ENCODE results near the gene PCYOX1L.

PCYOX1L gene, protein sequence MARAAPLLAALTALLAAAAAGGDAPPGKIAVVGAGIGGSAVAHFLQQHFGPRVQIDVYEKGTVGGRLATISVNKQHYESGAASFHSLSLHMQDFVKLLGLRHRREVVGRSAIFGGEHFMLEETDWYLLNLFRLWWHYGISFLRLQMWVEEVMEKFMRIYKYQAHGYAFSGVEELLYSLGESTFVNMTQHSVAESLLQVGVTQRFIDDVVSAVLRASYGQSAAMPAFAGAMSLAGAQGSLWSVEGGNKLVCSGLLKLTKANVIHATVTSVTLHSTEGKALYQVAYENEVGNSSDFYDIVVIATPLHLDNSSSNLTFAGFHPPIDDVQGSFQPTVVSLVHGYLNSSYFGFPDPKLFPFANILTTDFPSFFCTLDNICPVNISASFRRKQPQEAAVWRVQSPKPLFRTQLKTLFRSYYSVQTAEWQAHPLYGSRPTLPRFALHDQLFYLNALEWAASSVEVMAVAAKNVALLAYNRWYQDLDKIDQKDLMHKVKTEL

DNA sequence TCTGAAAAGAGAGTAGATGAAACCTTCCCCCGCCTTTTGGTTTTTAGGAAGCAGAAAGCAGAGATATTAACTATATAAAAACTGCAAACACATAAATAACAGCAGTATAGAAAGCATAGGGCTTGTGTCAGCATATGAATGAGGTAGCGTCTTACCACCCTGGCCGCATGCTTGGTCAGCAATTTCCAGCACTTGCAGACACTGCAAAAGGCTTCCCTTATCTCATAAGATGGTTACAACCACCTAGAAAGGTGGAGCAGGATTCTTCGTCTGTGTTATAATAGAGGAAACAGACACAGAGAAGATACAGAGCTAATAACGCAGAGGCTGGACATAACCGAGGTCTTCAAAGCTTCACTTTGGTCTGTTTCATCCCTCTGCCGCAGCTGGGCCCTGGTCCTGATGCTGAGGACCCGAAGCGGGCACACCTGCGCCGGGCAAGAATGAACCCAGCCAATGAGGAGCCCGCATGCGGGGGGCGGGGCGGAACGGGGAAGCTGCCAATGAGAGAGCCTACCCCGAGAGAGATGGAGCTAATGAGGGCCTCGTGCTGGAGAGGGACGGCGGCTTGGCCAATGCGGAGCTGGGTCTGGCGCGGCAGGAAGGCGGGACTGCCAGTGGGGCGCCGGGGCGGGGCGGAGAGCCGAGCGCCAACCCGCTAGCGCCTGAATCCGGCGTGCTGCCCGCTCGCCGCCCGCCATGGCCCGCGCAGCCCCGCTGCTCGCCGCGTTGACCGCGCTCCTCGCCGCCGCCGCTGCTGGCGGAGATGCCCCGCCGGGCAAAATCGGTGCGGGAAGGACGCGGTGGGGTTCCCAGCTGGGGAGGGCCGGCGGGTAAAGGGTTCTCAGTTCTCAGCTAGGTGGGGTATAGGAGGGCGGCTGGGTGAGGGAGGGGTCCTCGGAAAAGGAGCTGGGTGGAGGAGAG lies at the start of gene PCYOX1L:
TSS of gene PCYOX1L (plus strand) at position 677 of the 924 bp plus-strand sequence. CDS start at position 700, 23 bp downstream.
- DNase-seq (ENCODE audit: low spot score), result peak; percentile 97

GRCh38 chr5:149309354-149309753 lies 48.5 kb upstream of the PCYOX1L start:
- no peak for DNase-seq (ENCODE audit: low spot score)

- DNase-seq (ENCODE audit: low spot score), result no peak
Observed at GRCh38 chr5:149310488-149310887, 47.4 kb upstream of the PCYOX1L start.

- no peak for DNase-seq (ENCODE audit: low spot score)
Observed at GRCh38 chr5:149310947-149311658, 46.7 kb upstream of the PCYOX1L start.

- no peak for DNase-seq (ENCODE audit: low spot score)
Observed at GRCh38 chr5:149313151-149313841, 44.5 kb upstream of the PCYOX1L start.

DNA sequence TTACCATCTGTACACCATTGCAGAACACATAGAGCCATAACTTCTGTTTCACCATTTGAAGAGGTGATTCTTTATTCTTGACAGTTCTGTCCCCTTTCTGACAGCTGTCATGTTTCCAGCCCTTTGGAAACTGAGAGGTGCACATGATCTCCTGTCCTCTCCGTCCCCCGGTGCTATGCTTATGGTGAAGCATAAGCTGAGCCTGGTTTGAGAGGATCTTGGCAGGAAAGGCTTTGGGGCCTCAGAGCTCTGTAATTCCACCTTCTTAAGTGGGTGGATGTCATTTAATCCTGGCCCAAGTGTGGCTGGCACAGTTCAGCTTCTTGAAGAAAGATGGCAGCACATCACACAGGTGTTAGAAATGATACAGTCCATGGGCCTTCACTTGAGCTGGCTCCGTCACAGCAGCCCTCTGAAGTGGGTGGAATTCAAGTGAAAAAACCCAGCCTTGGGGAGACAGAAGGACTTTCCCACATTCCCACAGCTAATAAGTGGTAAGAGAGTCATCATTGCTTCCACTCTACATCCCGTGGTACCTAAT lies 43.2 kb upstream of the PCYOX1L start:
- no peak for DNase-seq (ENCODE audit: low spot score)

GRCh38 chr5:149315753-149316152 lies 42.1 kb upstream of the PCYOX1L start:
- DNase-seq (ENCODE audit: low spot score), result no peak

- peak; percentile 74 for DNase-seq (ENCODE audit: low spot score)
Observed at GRCh38 chr5:149317281-149318048, 40.4 kb upstream of the PCYOX1L start.

GRCh38 chr5:149319174-149319573 lies 38.7 kb upstream of the PCYOX1L start:
- DNase-seq (ENCODE audit: low spot score), result no peak

DNA sequence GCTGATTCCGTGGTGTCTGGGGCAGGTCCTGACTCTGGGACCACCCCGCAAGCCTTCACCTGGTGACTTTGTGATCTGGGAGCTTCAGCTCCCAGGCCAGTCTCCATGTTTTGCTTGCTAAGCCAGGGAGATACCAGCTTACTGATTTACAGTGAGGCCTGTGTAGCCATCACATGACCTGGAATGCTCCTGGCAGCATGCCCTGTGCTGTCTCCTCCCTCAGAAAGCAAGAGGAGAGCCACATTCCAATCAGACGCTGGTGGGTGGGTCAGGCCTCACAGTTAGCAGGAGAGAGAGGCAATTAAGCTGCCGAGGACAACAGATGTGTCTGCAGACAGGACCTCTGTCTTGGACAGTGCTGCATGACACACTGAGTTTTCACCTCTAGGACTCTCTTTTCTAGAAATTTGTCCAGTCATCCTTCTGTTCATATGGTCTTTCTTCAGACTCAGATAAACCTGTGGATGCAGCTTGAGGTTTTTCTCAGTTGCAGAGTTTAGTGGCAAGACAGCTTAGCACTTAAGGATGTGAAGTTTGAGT lies 37.0 kb upstream of the PCYOX1L start:
- DNase-seq (ENCODE audit: low spot score), result peak; percentile 88

- no peak for DNase-seq (ENCODE audit: low spot score)
Observed at GRCh38 chr5:149322518-149322917, 35.3 kb upstream of the PCYOX1L start.

GRCh38 chr5:149323210-149323609 lies 34.6 kb upstream of the PCYOX1L start:
- no peak for DNase-seq (ENCODE audit: low spot score)

DNA sequence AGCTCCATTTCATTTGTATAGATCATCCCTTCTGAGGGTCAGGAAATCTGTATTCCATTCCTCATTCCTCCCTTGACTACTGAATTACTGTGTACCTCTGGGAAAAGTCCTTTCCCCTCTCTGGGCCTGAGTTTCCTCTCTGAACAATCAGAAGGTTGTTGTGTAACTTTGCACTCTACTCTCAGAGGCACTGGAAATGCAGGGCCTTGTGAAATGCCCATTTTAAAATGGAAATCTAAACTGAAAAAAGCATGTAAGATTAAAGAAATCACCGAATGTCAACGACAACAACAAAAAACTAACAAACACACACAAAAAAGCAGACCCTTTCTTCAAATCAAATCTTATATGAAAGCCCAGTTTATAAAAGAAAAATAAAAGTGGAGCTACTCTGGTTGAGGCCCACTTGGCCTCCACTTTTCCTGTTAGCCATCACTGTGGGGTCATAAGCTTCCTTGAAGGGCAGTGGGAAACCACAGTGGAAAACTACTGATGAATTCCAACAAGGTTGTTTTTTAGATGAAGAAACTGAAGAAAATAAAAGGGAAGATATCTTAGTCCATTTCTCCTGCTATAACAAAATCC lies 34.1 kb upstream of the PCYOX1L start:
- no peak for DNase-seq (ENCODE audit: low spot score)

GRCh38 chr5:149324641-149325040 lies 33.2 kb upstream of the PCYOX1L start:
- no peak for DNase-seq (ENCODE audit: low spot score)

GRCh38 chr5:149325166-149325735 lies 32.6 kb upstream of the PCYOX1L start:
- no peak for DNase-seq (ENCODE audit: low spot score)

- DNase-seq (ENCODE audit: low spot score), result no peak
Observed at GRCh38 chr5:149325894-149326293, 32.0 kb upstream of the PCYOX1L start.

GRCh38 chr5:149326611-149327010 lies 31.2 kb upstream of the PCYOX1L start:
- no peak for DNase-seq (ENCODE audit: low spot score)

DNA sequence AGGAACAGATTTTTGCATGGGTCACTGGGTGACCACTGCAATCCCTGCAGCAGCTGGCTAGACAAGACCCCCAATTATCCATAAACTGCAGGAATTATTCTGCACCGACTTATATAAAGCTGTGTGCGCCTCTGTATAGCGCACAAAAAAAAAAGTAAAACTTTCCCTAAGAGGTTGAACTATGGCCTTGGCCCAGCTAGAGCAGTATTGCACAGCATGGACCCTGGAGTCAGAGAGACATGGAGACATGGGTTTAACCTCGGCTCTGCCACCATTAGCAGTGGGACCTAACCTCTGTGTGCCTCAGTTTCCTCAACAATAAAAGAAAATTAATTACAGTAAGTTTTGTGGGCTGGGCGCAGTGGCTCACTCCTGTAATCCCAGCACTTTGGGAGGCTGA lies 29.7 kb upstream of the PCYOX1L start:
- no peak for DNase-seq (ENCODE audit: low spot score)

- DNase-seq (ENCODE audit: low spot score), result peak; percentile 59
Observed at GRCh38 chr5:149333711-149334443, 24.0 kb upstream of the PCYOX1L start.
